Fibroblast of the aortic adventitia (primary cell): ENCODE data around the gene SLC35F3. TPM values are rescaled to one million over a fixed set of nuclear protein-coding genes. Genes with fewer than 3 reads are reported as not detected.

Experiments
- DNase-seq: peaks from one replicate; pipeline ENCODE4 v3.0.0-alpha.2; 2010; ENCODE audit warnings: low read depth
- H3K4me3 ChIP-seq: 2 replicates; pipeline ENCODE4 v1.5.1; 2011; ENCODE audit warnings: low read depth, mild to moderate bottlenecking, control low read depth, low read length, moderate library complexity
- total RNA-seq: library from RNA; depleted of rRNA; stranded (reverse); fragments of >200 nt; gene quantifications from 2 replicates; pipeline ENCODE4 v1.2.3, GENCODE V29; 2012; ENCODE audit warnings: low replicate concordance
- TF ChIP-seq, protein P1 (sequence below): IDR thresholded peaks from 2 replicates; pipeline ENCODE4 v1.5.1; 2011; ENCODE audit warnings: mild to moderate bottlenecking, low read length, control low read depth, inconsistent platforms; ENCODE audit not compliant: insufficient read depth

SLC35F3 gene
- total RNA-seq, 1 donor: not detected

DNA sequence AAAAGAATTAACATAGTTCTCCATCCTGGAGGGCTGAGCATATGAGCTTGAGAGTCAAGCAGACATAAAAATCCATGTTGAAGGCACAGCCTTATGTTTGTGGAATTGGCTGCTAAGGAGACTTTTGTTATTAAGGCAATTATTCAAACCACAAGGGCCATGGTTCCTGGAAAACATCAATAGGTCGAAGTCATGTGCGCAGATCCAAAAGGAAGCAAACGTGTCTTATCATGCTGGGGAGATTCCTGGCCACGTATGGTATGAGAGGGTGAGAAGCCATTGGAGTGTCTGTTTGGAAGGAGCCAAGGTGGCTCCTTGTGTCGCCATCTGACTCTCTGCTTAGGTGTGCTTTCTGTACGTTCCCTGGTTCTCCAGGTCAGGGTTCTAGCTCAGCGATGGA, 406.9 kb downstream of the SLC35F3 start:
- DNase-seq: no peak
- H3K4me3 ChIP-seq: no peak overlapping the region
- TF ChIP-seq, protein P1, sequence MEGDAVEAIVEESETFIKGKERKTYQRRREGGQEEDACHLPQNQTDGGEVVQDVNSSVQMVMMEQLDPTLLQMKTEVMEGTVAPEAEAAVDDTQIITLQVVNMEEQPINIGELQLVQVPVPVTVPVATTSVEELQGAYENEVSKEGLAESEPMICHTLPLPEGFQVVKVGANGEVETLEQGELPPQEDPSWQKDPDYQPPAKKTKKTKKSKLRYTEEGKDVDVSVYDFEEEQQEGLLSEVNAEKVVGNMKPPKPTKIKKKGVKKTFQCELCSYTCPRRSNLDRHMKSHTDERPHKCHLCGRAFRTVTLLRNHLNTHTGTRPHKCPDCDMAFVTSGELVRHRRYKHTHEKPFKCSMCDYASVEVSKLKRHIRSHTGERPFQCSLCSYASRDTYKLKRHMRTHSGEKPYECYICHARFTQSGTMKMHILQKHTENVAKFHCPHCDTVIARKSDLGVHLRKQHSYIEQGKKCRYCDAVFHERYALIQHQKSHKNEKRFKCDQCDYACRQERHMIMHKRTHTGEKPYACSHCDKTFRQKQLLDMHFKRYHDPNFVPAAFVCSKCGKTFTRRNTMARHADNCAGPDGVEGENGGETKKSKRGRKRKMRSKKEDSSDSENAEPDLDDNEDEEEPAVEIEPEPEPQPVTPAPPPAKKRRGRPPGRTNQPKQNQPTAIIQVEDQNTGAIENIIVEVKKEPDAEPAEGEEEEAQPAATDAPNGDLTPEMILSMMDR: no peak

DNA sequence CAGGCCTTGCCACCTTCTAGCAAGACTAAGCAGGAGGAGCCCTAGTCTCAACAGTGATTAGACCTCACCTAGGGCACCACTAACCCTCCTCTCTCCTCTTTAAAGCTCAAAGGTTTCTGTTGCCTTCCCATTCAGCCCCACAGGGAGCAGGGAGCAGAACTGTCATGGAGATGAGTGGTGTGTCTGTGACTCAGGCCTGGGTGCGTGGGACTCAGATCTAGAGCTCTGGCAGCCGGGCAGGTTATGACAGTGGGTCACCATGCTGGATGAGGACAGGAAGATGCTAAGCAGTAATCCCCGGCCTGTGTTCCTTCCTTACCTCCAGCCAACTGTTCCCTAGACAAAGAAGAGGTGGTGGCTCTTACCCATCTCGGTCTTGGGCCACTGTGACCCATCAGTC, 408.7 kb downstream of the SLC35F3 start:
- no peak for DNase-seq

DNA sequence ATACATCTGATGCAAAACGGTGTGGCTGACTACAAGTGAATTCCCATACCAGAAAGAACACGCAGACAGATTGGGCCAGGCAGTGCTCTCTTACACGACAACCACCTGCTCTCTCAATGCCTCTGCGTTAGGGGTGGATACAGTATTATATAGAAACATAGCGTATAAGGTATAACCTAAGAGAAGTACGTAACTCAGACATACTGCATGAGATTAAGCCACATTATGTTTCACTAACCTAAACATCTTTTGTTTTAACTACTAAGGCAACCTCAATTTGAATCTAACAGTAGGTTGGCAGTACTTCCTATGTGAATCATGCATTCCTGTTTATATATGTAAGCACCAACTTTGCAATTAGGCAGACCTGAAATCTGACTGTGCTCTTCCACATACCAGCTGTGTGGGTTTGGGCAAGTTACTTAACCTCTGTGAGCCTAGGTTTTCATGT, 410.6 kb downstream of the SLC35F3 start:
- DNase-seq: peak; percentile 61
- no peak overlapping the region for H3K4me3 ChIP-seq
- TF ChIP-seq, protein P1: no peak

More for the DNA sequence above, 408.7 kb downstream of the SLC35F3 start:
- TF ChIP-seq, protein P1: no peak
- no peak overlapping the region for H3K4me3 ChIP-seq

DNA sequence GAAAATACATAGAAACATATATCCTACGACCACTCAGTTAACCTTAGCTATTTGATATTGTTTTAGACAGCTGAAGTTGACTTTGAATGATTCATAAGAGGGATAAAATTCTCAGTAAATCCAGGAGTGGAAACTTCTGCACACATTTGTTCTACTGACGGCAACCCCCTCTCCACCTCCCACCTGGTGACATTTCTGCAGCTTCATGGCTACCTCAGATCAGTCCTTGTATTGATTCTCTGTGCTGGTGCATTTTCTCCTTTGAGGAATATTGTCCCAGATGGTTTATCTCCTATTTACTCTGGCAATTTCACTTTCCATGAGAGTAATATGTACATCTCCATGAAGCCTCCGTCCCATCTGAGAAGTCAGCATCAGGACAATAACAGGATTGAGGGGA, 411.1 kb downstream of the SLC35F3 start:
- TF ChIP-seq, protein P1: no peak
- no peak for DNase-seq
- H3K4me3 ChIP-seq: no peak overlapping the region

DNA sequence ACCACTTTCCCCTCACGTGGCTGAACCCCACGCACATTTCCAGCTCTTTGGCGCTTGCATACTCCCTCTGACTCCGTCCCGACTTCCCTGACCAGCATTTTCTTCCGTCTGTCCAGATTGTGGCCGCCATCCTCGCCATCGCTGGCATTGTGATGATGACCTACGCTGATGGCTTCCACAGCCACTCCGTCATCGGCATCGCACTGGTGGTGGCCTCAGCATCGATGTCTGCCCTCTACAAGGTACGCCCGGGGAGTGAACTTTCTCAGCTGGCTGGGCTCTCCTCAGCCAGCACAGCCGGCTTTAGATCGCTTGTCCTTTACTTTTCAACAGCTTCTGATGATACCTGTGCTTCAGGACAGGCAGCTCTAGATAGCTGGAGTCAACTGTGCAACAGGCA, 412.0 kb downstream of the SLC35F3 start:
- DNase-seq: no peak
- TF ChIP-seq, protein P1: no peak
- no peak overlapping the region for H3K4me3 ChIP-seq

DNA sequence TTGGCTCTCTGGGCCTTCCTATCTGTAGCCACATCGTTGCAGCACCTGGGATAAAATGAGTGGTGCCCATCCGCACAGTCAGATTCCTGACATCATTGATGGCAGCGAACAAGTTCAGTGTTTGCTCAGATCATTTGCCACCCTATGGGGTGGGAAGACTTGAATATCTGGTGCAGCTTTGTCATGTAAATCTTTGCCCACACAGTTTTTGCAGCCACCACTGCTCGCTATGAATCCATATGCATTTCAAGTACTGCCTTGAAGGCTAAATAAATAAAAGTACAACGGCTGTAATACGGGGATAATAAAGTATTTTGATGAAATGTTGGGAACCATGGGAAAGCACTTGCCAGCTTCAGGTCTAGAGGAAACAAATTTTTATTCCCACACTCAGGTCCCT, 412.5 kb downstream of the SLC35F3 start:
- no peak for DNase-seq
- no peak overlapping the region for H3K4me3 ChIP-seq
- TF ChIP-seq, protein P1: no peak

DNA sequence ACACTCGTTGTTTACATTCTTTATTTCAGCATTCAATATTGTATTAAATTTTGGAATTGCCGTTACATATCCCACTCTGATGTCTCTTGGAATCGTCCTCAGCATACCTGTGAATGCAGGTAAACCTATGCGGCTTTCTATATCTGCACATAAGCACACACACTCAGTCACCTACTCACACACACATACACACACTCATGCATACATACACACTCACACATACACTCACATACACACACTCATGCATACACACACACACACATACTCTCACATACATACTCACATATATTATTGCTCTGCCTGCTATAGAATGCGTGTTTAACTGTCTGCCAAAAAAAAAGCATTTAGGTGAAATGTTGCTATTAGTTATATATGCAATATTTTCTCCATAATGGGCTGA, 415.6 kb downstream of the SLC35F3 start:
- no peak for DNase-seq
- H3K4me3 ChIP-seq: no peak overlapping the region
- TF ChIP-seq, protein P1: no peak
